ENCODE results near the gene JUP. TPM values are rescaled to one million over a fixed set of nuclear protein-coding genes. Genes with fewer than 3 reads are reported as not detected.

Gene JUP
- total RNA-seq, 2 experiments from 2014 or later: 1.5 to 1.8 TPM

- intact Hi-C loops (cut with micrococcal nuclease): no loop called here
- Mint-ChIP-seq H3K4me1 (ENCODE audit: low read depth) (no peaks in the 10 kb centered on the region), H3K4me3 (no peak overlapping the region), H3K27me3 (no peaks in the 10 kb centered on the region), H3K27ac (no peak overlapping the region), H3K9me3 (no peaks in the 10 kb centered on the region), H3K36me3 (ENCODE audit: low read depth) (no peaks in the 10 kb centered on the region)
- TF ChIP-seq CTCF (IDR thresholded peaks at IDR 0.05): no peak
- ChIA-PET CTCF (no interaction called here), POLR2A (no interaction called here)
- no peak for ATAC-seq
- DNase-seq: no peak
Observed at GRCh38 chr17:41748275-41748674, 38.2 kb downstream of the JUP start.

- H3K4me3 Mint-ChIP-seq: no peak overlapping the region
- no peak overlapping the region for H3K27ac Mint-ChIP-seq
- DNase-seq (no peak), ATAC-seq (no peak)
- H3K27me3 Mint-ChIP-seq: peaks cover 9% of the 10 kb centered on the region
- peaks cover 2% of the 10 kb centered on the region for H3K4me1 Mint-ChIP-seq (ENCODE audit: low read depth)
- intact Hi-C loops (cut with micrococcal nuclease): no loop called here
- CTCF ChIA-PET: interaction anchor here (1.8 to 4.2 kb wide), 2 partner anchors 11 to 58 kb away, joined by 6 to 30 read pairs; no protein-coding TSS in a partner anchor
- H3K36me3 Mint-ChIP-seq (ENCODE audit: low read depth): no peaks in the 10 kb centered on the region
- TF ChIP-seq CTCF (IDR thresholded peaks at IDR 0.05): no peak
- POLR2A ChIA-PET: no interaction called here
- H3K9me3 Mint-ChIP-seq: no peaks in the 10 kb centered on the region
Observed at GRCh38 chr17:41741709-41742108, 44.8 kb downstream of the JUP start.

GRCh38 chr17:41740506-41740905 is 46.0 kb downstream of the JUP start:
- H3K4me1 Mint-ChIP-seq (ENCODE audit: low read depth): peaks cover 2% of the 10 kb centered on the region
- ChIA-PET CTCF (interaction anchor here (4.2 kb wide), 1 partner anchor 60 kb away, joined by 30 read pairs; no protein-coding TSS in a partner anchor), POLR2A (no interaction called here)

GRCh38 chr17:41739661-41740352 is 46.7 kb downstream of the JUP start:
- TF ChIP-seq CTCF (IDR thresholded peaks at IDR 0.05): no peak
- CTCF ChIA-PET: interaction anchor here (4.2 kb wide), 1 partner anchor 60 kb away, joined by 30 read pairs; no protein-coding TSS in a partner anchor
- POLR2A ChIA-PET: no interaction called here
- Mint-ChIP-seq H3K27me3 (peaks cover 24% of the 10 kb centered on the region), H3K4me3 (no peak overlapping the region), H3K9me3 (no peaks in the 10 kb centered on the region), H3K27ac (no peak overlapping the region), H3K36me3 (ENCODE audit: low read depth) (no peaks in the 10 kb centered on the region), H3K4me1 (ENCODE audit: low read depth) (peaks cover 5% of the 10 kb centered on the region)
- no peak for DNase-seq
- intact Hi-C loops (cut with micrococcal nuclease): loop anchor here (2.0 kb wide), 1 partner anchor 61 kb away; no protein-coding TSS in a partner anchor
- no peak for ATAC-seq

More at GRCh38 chr17:41740506-41740905, 46.0 kb downstream of the JUP start:
- no peak overlapping the region for H3K4me3 Mint-ChIP-seq
- H3K27me3 Mint-ChIP-seq: peaks cover 19% of the 10 kb centered on the region
- no peaks in the 10 kb centered on the region for H3K9me3 Mint-ChIP-seq
- ATAC-seq (no peak), DNase-seq (no peak)
- intact Hi-C loops (cut with micrococcal nuclease): no loop called here
- TF ChIP-seq CTCF (IDR thresholded peaks at IDR 0.05): no peak
- H3K27ac Mint-ChIP-seq: no peak overlapping the region
- no peaks in the 10 kb centered on the region for H3K36me3 Mint-ChIP-seq (ENCODE audit: low read depth)

GRCh38 chr17:41738801-41739112 is 47.8 kb downstream of the JUP start:
- intact Hi-C loops (cut with micrococcal nuclease): loop anchor here (2.0 kb wide), 1 partner anchor 62 kb away; no protein-coding TSS in a partner anchor
- ATAC-seq (no peak), DNase-seq (no peak)
- no peaks in the 10 kb centered on the region for H3K36me3 Mint-ChIP-seq (ENCODE audit: low read depth)
- POLR2A ChIA-PET: no interaction called here
- H3K27me3 Mint-ChIP-seq: peaks cover 29% of the 10 kb centered on the region
- TF ChIP-seq CTCF (IDR thresholded peaks at IDR 0.05): no peak
- no peaks in the 10 kb centered on the region for H3K9me3 Mint-ChIP-seq
- H3K4me1 Mint-ChIP-seq (ENCODE audit: low read depth): peaks cover 6% of the 10 kb centered on the region
- no peak overlapping the region for H3K4me3 Mint-ChIP-seq
- CTCF ChIA-PET: interaction anchor here (4.2 kb wide), 1 partner anchor 61 kb away, joined by 30 read pairs; no protein-coding TSS in a partner anchor
- H3K27ac Mint-ChIP-seq: no peak overlapping the region
